HCT116 (cell line): ENCODE results near the gene NDUFS6.

Experiments
- ATF3 ChIP-seq: IDR thresholded peaks from 2 replicates; pipeline ENCODE4 v1.6.1; 2012
- CEBPB ChIP-seq: IDR thresholded peaks from 2 replicates; pipeline ENCODE4 v1.6.1; 2012; ENCODE audit warnings: low read depth
- CTCF ChIP-seq, 3 experiments: fragments of 200-600 bp in 1 of 3; sonication (generic) in 1 of 3; IDR thresholded peaks in 2 of 3; conservative IDR thresholded peaks in 1 of 3; 2 replicates each; pipeline ENCODE4 v1.5.1; 2012 to 2017; ENCODE audit warnings: low read depth in 2 of 3, low read length in 2 of 3, antibody characterized with exemption in 1 of 3, borderline replicate concordance in 1 of 3, control low read depth in 1 of 3, mild to moderate bottlenecking in 1 of 3, mixed read lengths in 1 of 3, mixed run types in 1 of 3, moderate library complexity in 1 of 3; ENCODE audit not compliant: insufficient read depth in 1 of 3
- EGR1 ChIP-seq: IDR thresholded peaks from 2 replicates; pipeline ENCODE4 v1.6.1; 2012; ENCODE audit warnings: low read depth
- ELF1 ChIP-seq: IDR thresholded peaks from 2 replicates; pipeline ENCODE4 v1.6.1; 2012; ENCODE audit warnings: low read depth, borderline replicate concordance
- EZH2 ChIP-seq: fragments of 200-600 bp; sonication (generic); IDR thresholded peaks from 2 replicates; pipeline ENCODE4 v1.6.1; 2017; ENCODE audit warnings: antibody characterized with exemption, mixed run types
- MAX ChIP-seq: IDR thresholded peaks from 2 replicates; pipeline ENCODE4 v1.6.1; 2012
- POLR2A ChIP-seq: IDR thresholded peaks from 2 replicates; pipeline ENCODE4 v1.7.0; 2011; ENCODE audit warnings: borderline replicate concordance; ENCODE audit not compliant: insufficient read depth, insufficient read length; ENCODE audit errors: extremely low read depth
- POLR2AphosphoS5 ChIP-seq: IDR thresholded peaks from 2 replicates; pipeline ENCODE4 v1.6.1; 2011; ENCODE audit warnings: mild to moderate bottlenecking, low read depth, low read length, moderate library complexity
- REST ChIP-seq: IDR thresholded peaks from 2 replicates; pipeline ENCODE4 v1.6.1; 2012; ENCODE audit warnings: low read depth
- SP1 ChIP-seq: IDR thresholded peaks from 2 replicates; pipeline ENCODE4 v1.6.1; 2012; ENCODE audit warnings: low read depth
- ZBTB33 ChIP-seq: IDR thresholded peaks from 2 replicates; pipeline ENCODE4 v1.6.1; 2011; ENCODE audit warnings: mild to moderate bottlenecking, low read length, moderate library complexity; ENCODE audit not compliant: insufficient replicate concordance; ENCODE audit errors: extremely low read depth
- ZFX ChIP-seq: fragments of 450-650 bp; IDR thresholded peaks from 2 replicates; pipeline ENCODE4 v1.6.1; 2017
- ZNF274 ChIP-seq: fragments of 200-500 bp; sonication (Bioruptor generic); IDR thresholded peaks from 2 replicates; pipeline ENCODE4 v1.6.1; 2014; ENCODE audit warnings: mild to moderate bottlenecking, low read depth, low read length, inconsistent platforms

GRCh38 chr5:1840071-1840547 lies 38.9 kb downstream of the NDUFS6 start:
- TF ChIP-seq CTCF (IDR thresholded peaks at IDR 0.05 in 2 of 3, conservative IDR thresholded peaks at IDR 0.05 in 1 of 3; ENCODE audit: borderline replicate concordance in 1 of 3, insufficient read depth in 1 of 3, low read depth in 2 of 3, low read length in 2 of 3) (no peak), ZNF274 (no peak), EZH2 (no peak), POLR2A (no peak), POLR2AphosphoS5 (no peak), SP1 (no peak), CEBPB (no peak), MAX (no peak), ELF1 (no peak), ZBTB33 (no peak), ZFX (no peak), ATF3 (no peak), EGR1 (no peak), REST (no peak)
